Lower leg skin (tissue), 3 donors: ENCODE measurements around the gene C14orf132.

Source experiments
- POLR2A ChIP-seq, 2 donors: fragments of 450-650 bp; IDR thresholded peaks; one replicate each; pipeline ENCODE4 v1.6.1; 2016 to 2017; ENCODE audit warnings: antibody characterized with exemption in 2 of 2, mild to moderate bottlenecking in 1 of 2, moderate library complexity in 1 of 2
- TF ChIP-seq, protein P1 (sequence below), 3 donors: fragments of 450-650 bp; IDR thresholded peaks; one replicate each; pipeline ENCODE4 v1.5.1; 2016; ENCODE audit warnings: antibody characterized with exemption in 3 of 3, mild to moderate bottlenecking in 3 of 3, moderate library complexity in 2 of 3

DNA sequence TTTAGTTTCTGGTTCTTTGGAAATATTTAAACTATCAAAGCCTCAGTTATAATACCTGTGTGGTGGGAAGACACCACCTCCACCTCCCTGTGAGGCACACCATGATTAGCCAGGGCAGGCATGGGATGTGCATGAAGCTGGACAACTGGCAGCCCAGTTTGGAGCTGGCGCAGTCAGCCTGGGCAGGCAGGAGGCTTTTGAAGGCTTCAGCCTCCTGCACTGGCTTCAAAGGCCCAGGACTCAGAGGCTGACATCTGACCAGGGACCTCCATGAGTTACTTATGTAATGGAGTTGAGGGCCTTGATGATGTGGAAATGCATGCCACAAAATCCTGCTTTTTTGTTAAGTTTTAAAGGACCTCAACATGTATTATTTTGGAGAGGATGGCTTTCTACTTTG lies 30.3 kb downstream of the C14orf132 start:
- no peak for TF ChIP-seq POLR2A (IDR thresholded peaks at IDR 0.05)
- TF ChIP-seq, protein P1, sequence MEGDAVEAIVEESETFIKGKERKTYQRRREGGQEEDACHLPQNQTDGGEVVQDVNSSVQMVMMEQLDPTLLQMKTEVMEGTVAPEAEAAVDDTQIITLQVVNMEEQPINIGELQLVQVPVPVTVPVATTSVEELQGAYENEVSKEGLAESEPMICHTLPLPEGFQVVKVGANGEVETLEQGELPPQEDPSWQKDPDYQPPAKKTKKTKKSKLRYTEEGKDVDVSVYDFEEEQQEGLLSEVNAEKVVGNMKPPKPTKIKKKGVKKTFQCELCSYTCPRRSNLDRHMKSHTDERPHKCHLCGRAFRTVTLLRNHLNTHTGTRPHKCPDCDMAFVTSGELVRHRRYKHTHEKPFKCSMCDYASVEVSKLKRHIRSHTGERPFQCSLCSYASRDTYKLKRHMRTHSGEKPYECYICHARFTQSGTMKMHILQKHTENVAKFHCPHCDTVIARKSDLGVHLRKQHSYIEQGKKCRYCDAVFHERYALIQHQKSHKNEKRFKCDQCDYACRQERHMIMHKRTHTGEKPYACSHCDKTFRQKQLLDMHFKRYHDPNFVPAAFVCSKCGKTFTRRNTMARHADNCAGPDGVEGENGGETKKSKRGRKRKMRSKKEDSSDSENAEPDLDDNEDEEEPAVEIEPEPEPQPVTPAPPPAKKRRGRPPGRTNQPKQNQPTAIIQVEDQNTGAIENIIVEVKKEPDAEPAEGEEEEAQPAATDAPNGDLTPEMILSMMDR (IDR thresholded peaks at IDR 0.05), result no peak
